B cell (primary cell): ENCODE results near the gene ULK4. TPM values are rescaled to one million over a fixed set of nuclear protein-coding genes. Genes with fewer than 3 reads are reported as not detected.

Experiments
- ATAC-seq: fragments of 200-7000 bp; cut with Tn5 transposase; one replicate; pipeline ENCODE4 v1.10.0; 2021; ENCODE audit warnings: low read depth, mild to moderate bottlenecking, moderate number of reproducible peaks, moderate library complexity
- CTCF ChIA-PET: fragments of 350-600 bp; sonication (Branson Sonifier 250); formaldehyde crosslinking; loops from one replicate; lab custom pipeline; 2021; ENCODE audit warnings: antibody characterized with exemption, inconsistent platforms; lab: Charles Lee
- POLR2A ChIA-PET: fragments of 350-600 bp; sonication (Branson Sonifier 250); formaldehyde crosslinking; loops from one replicate; lab custom pipeline; 2021; ENCODE audit warnings: antibody characterized with exemption; lab: Charles Lee
- DNase-seq: peaks from one replicate; pipeline ENCODE4 v3.0.0; 2013
- H2AFZ ChIP-seq: 2 replicates; pipeline ENCODE4 v1.6.1; 2012; ENCODE audit warnings: mild to moderate bottlenecking, low read depth, low read length; ENCODE audit not compliant: insufficient read depth, poor library complexity, severe bottlenecking
- H3K27ac ChIP-seq, 2 donors: 1 replicate in 1 of 2; 2 replicates in 1 of 2; pipeline ENCODE4 v1.5.1; 2012 to 2013; ENCODE audit warnings: low read length in 2 of 2, mild to moderate bottlenecking in 2 of 2, moderate library complexity in 1 of 2
- H3K27me3 ChIP-seq, 4 experiments: fragments of 200-600 bp in 1 of 4; sonication (generic) in 1 of 4; replicated peaks in 1 of 4; 1 replicate in 2 of 4; 2 replicates in 2 of 4; pipeline versions ENCODE4 v1.6.1 to v1.7.0; 2013 to 2016; ENCODE audit warnings: low read length in 3 of 4, mild to moderate bottlenecking in 2 of 4, mixed read lengths in 1 of 4, moderate library complexity in 1 of 4; ENCODE audit not compliant: insufficient read depth in 4 of 4, control insufficient read depth in 3 of 4; ENCODE audit errors: control extremely low read depth in 1 of 4
- H3K36me3 ChIP-seq, 2 experiments: replicated peaks in 1 of 2; 1 replicate in 1 of 2; 2 replicates in 1 of 2; pipeline versions ENCODE4 v1.6.1 to v1.7.1; 2013; ENCODE audit warnings: low read length in 1 of 2; ENCODE audit not compliant: insufficient read depth in 2 of 2, control insufficient read depth in 1 of 2; ENCODE audit errors: control extremely low read depth in 1 of 2, extremely low read depth in 1 of 2
- H3K4me1 ChIP-seq, 2 donors: fragments of 200-600 bp in 1 of 2; sonication (generic) in 1 of 2; 1 replicate in 1 of 2; 2 replicates in 1 of 2; pipeline versions ENCODE4 v1.5.1 to v1.6.1; 2013 to 2017; ENCODE audit warnings: low read length in 2 of 2; ENCODE audit not compliant: control insufficient read depth in 2 of 2, insufficient read depth in 2 of 2
- H3K4me2 ChIP-seq: replicated peaks from 2 replicates; pipeline ENCODE3; 2012; ENCODE audit warnings: mild to moderate bottlenecking, low read depth, low read length; ENCODE audit not compliant: poor library complexity, severe bottlenecking
- H3K4me3 ChIP-seq, 5 experiments: fragments of 200-600 bp in 1 of 5; sonication (generic) in 1 of 5; 1 replicate in 3 of 5; 2 replicates in 2 of 5; pipeline versions ENCODE4 v1.5.1 to v1.7.0; 2011 to 2016; ENCODE audit warnings: low read length in 4 of 5, mild to moderate bottlenecking in 4 of 5, low read depth in 2 of 5, control low read depth in 1 of 5, moderate library complexity in 1 of 5; ENCODE audit not compliant: insufficient read depth in 1 of 5; ENCODE audit errors: control extremely low read depth in 1 of 5, extremely low read depth in 1 of 5
- H3K79me2 ChIP-seq: fragments of 200-600 bp; sonication (generic); one replicate; pipeline ENCODE4 v1.6.0; 2016; ENCODE audit warnings: low read length; ENCODE audit not compliant: control insufficient read depth, insufficient read depth
- H3K9ac ChIP-seq: fragments of 200-600 bp; sonication (generic); 2 replicates; pipeline ENCODE4 v1.6.1; 2017; ENCODE audit warnings: mild to moderate bottlenecking, low read length, moderate library complexity
- H3K9me3 ChIP-seq, 3 donors: one replicate each; pipeline versions ENCODE4 v1.6.1 to v1.7.1; 2013; ENCODE audit warnings: low read length in 2 of 3; ENCODE audit not compliant: control insufficient read depth in 2 of 3, insufficient read depth in 1 of 3; ENCODE audit errors: control extremely low read depth in 1 of 3
- H4K20me1 ChIP-seq: 2 replicates; pipeline ENCODE4 v1.6.0; 2012; ENCODE audit warnings: mild to moderate bottlenecking, low read length; ENCODE audit not compliant: insufficient read depth, control insufficient read depth, poor library complexity, severe bottlenecking
- H3K27ac Mint-ChIP-seq: one replicate; pipeline ENCODE4 v1.8.0; 2021; ENCODE audit warnings: mixed read lengths
- H3K27me3 Mint-ChIP-seq: one replicate; pipeline ENCODE4 v1.8.0; 2021; ENCODE audit warnings: mixed read lengths
- H3K4me1 Mint-ChIP-seq: one replicate; pipeline ENCODE4 v1.8.0; 2021; ENCODE audit warnings: mixed read lengths
- H3K4me3 Mint-ChIP-seq: one replicate; pipeline ENCODE4 v1.8.0; 2021; ENCODE audit warnings: mixed read lengths
- H3K9me3 Mint-ChIP-seq: one replicate; pipeline ENCODE4 v1.8.0; 2022; ENCODE audit warnings: mixed read lengths; ENCODE audit not compliant: insufficient read depth
- CTCF ChIP-seq: fragments of 200-600 bp; IDR thresholded peaks from one replicate; pipeline ENCODE4 v1.8.0; 2022; ENCODE audit warnings: antibody characterized with exemption, mild to moderate bottlenecking
- EZH2 ChIP-seq: IDR thresholded peaks from 2 replicates; pipeline ENCODE4 v1.6.1; 2012; ENCODE audit warnings: borderline replicate concordance, low read depth, mild to moderate bottlenecking, moderate library complexity, low read length; ENCODE audit not compliant: insufficient read depth, poor library complexity, severe bottlenecking
- WGBS: methylation state at CpG from one replicate; pipeline ENCODE4 v1.1.5; 2013; ENCODE audit warnings: missing lambda C conversion rate; ENCODE audit not compliant: insufficient coverage; 5-methylcytosine and 5-hydroxymethylcytosine counted together
- intact Hi-C: fragments of 100-400 bp; cut with micrococcal nuclease; formaldehyde crosslinking; loops from one replicate; pipeline ENCODE4 v1.10.0; 2022
- polyA plus RNA-seq: library from polyadenylated mRNA; depleted of rRNA; stranded (reverse); fragments of >200 nt; gene quantifications from 2 replicates; pipeline ENCODE4 v1.2.3, GENCODE V29; 2012
- total RNA-seq, 2 donors: library from RNA; stranded (reverse); fragments of 120-200 nt in 1 of 2; gene quantifications; 1 replicate in 1 of 2; 2 replicates in 1 of 2; pipeline versions ENCODE4 v1.2.3 to v1.2.4, GENCODE V29; 2013 to 2022

The ULK4 gene
- total and polyA plus RNA-seq, 2 donors (not counting 1 experiment from before 2014, with no cell fraction given) = 5.2 to 33.7 TPM

GRCh38 chr3:41329881-41330280 lies 632.0 kb downstream of the ULK4 start:
- Histone ChIP-seq H3K9ac (no peak overlapping the region), H2AFZ (no peak overlapping the region), H3K27me3 (no peaks in the 10 kb centered on the region), H3K4me1 (no peaks in the 10 kb centered on the region), H3K36me3 (no peaks in the 10 kb centered on the region), H3K9me3 (no peaks in the 10 kb centered on the region), H3K4me3 (no peak overlapping the region), H3K4me2 (no peak overlapping the region), H3K79me2 (no peaks in the 10 kb centered on the region), H4K20me1 (no peaks in the 10 kb centered on the region), H3K27ac (no peak overlapping the region)
- ATAC-seq = no peak
- CTCF ChIA-PET = interaction anchor here (1.3 kb wide), 1 partner anchor 16 kb away, joined by 3 read pairs; no protein-coding TSS in a partner anchor
- no peak overlapping the region for H3K4me3 Mint-ChIP-seq
- no peaks in the 10 kb centered on the region for H3K4me1 Mint-ChIP-seq
- no peak overlapping the region for H3K27ac Mint-ChIP-seq
- no peaks in the 10 kb centered on the region for H3K9me3 Mint-ChIP-seq
- no peak for TF ChIP-seq EZH2
- TF ChIP-seq CTCF = no peak
- POLR2A ChIA-PET = no interaction called here
- intact Hi-C loops = no loop called here
- no peaks in the 10 kb centered on the region for H3K27me3 Mint-ChIP-seq
- no peak for DNase-seq
- 63% methylated on average over 2 of the region's 2 CpGs for WGBS

- POLR2A ChIA-PET = no interaction called here
- intact Hi-C loops = no loop called here
- no peak overlapping the region for H3K4me3 Mint-ChIP-seq
- H3K9me3 Mint-ChIP-seq = no peaks in the 10 kb centered on the region
- H3K27me3 ChIP-seq = no peaks in the 10 kb centered on the region
- ATAC-seq (no peak), DNase-seq (no peak)
- H3K27ac ChIP-seq = no peak overlapping the region
- H2AFZ ChIP-seq = no peak overlapping the region
- H3K27ac Mint-ChIP-seq = no peak overlapping the region
- no peaks in the 10 kb centered on the region for H3K4me1 Mint-ChIP-seq
- no peak overlapping the region for H3K9ac ChIP-seq
- no peak for TF ChIP-seq CTCF
- TF ChIP-seq EZH2 = no peak
- no peak overlapping the region for H3K4me3 ChIP-seq
- no peaks in the 10 kb centered on the region for H3K27me3 Mint-ChIP-seq
- H3K4me1 ChIP-seq = no peaks in the 10 kb centered on the region
- H3K9me3 ChIP-seq = no peaks in the 10 kb centered on the region
- WGBS = no CpG with 5 or more reads among the region's 2 CpGs
- H3K4me2 ChIP-seq = no peak overlapping the region
- H3K79me2 ChIP-seq = no peaks in the 10 kb centered on the region
- CTCF ChIA-PET = no interaction called here
- H3K36me3 ChIP-seq = no peaks in the 10 kb centered on the region
- no peaks in the 10 kb centered on the region for H4K20me1 ChIP-seq
Observed at GRCh38 chr3:41328926-41329325, 633.0 kb downstream of the ULK4 start.
